Skeletal muscle satellite cell (primary cell): ENCODE data around the gene COL5A2.

Experiments used
- H3K27me3 ChIP-seq: 2 replicates; pipeline ENCODE4 v1.7.0; 2013; ENCODE audit warnings: low read length; ENCODE audit not compliant: control insufficient read depth, insufficient read depth
- H3K36me3 ChIP-seq: 2 replicates; pipeline ENCODE4 v1.7.0; 2013; ENCODE audit warnings: mild to moderate bottlenecking, control low read depth, low read length; ENCODE audit not compliant: insufficient read depth
- H3K4me1 ChIP-seq: 2 replicates; pipeline ENCODE4 v1.7.0; 2013; ENCODE audit warnings: low read length; ENCODE audit not compliant: control insufficient read depth, insufficient read depth
- H3K4me2 ChIP-seq: 2 replicates; pipeline ENCODE4 v1.7.0; 2013; ENCODE audit warnings: mild to moderate bottlenecking, low read length
- H3K4me3 ChIP-seq: 2 replicates; pipeline ENCODE4 v1.7.0; 2013; ENCODE audit warnings: low read length
- H3K9ac ChIP-seq: 2 replicates; pipeline ENCODE4 v1.7.0; 2013; ENCODE audit warnings: mild to moderate bottlenecking, low read depth, low read length, moderate library complexity
- H3K9me3 ChIP-seq: replicated peaks from 2 replicates; pipeline ENCODE4 v1.7.0; 2013; ENCODE audit warnings: mild to moderate bottlenecking, control low read depth, low read length

The COL5A2 gene

DNA sequence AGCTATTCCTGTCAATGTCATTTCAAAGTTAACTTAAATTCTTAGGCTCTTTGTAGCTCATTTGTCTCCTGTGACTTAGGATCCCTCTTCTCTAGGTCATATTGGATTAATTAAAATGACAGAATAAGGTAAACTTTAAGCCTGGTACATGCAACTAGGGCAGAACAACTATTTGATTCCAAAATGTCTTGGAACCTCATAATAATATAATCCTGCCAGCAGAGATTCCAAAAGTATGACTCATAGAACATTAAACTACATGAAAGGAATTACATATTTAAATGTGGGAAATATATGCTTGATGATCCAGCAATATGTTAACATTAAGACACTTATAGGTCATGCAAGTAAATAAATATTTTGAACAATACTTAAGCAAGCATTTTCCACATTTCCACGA is 142.0 kb downstream of the COL5A2 start:
- Histone ChIP-seq H3K9me3 (no peaks in the 10 kb centered on the region), H3K36me3 (peaks cover 88% of the 10 kb centered on the region), H3K4me1 (peaks cover 9% of the 10 kb centered on the region), H3K4me3 (no peak overlapping the region), H3K27me3 (no peaks in the 10 kb centered on the region), H3K4me2 (no peak overlapping the region), H3K9ac (no peak overlapping the region)

DNA sequence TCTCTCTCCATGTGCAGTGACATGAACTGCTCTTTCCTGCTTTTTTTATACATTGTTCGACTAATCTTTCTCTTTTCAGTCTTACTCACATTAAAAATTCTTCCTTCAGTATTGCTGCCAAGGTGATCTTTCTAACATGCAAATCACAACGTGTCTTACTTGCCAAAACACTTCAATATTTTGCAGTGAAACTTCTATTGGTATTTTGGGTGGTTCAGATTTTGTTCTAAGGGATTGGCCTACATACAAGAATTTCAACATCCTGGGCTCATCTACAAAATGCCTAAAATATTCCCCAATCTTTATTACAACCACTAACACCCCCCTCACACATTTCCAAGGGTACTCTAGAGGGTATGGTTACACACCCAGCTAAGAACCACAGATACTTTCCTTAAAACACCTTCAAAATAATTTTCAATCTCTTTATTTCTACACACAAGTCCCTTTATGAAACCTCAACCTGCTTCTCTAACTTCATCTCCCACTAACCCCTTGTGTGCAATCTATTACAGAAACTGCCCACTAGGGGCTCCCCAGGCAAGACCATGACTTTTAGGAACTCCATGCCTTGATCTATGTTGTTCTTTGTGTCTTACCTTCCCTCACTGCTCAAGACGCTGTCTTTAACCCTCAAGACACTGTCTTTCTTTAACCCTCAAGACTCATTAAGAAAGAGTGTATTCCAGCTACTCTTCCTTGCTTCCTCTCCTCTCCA is 154.5 kb downstream of the COL5A2 start:
- H3K4me1 ChIP-seq, result peaks cover 20% of the 10 kb centered on the region
- no peak overlapping the region for H3K4me2 ChIP-seq
- no peak overlapping the region for H3K4me3 ChIP-seq
- H3K36me3 ChIP-seq, result peaks cover under 1% of the 10 kb centered on the region
- no peak overlapping the region for H3K9ac ChIP-seq
- H3K9me3 ChIP-seq, result no peaks in the 10 kb centered on the region
- no peaks in the 10 kb centered on the region for H3K27me3 ChIP-seq

DNA sequence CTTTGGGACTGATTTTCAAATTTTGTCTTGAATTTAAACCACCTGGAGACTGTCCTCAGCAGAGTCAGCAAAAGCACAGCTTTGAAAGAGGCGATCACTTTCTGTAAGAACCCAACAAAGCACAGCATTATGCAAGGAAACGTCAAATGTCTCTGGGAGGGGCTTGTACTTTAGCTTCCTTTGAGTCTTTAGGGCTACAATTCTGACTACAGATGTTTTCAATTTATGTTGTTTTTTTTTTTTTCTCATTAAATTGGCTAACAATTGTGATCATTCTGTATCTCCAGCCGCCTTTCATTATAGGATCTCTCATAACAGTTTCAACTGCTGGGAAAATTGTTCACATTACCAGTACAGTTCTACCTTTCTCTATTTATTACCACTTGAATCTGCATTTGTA is 157.1 kb downstream of the COL5A2 start:
- Histone ChIP-seq H3K9me3 (no peaks in the 10 kb centered on the region), H3K9ac (no peak overlapping the region), H3K4me2 (peak overlapping the region; percentile 21), H3K4me1 (peaks cover 42% of the 10 kb centered on the region), H3K27me3 (no peaks in the 10 kb centered on the region), H3K4me3 (no peak overlapping the region), H3K36me3 (no peaks in the 10 kb centered on the region)

DNA sequence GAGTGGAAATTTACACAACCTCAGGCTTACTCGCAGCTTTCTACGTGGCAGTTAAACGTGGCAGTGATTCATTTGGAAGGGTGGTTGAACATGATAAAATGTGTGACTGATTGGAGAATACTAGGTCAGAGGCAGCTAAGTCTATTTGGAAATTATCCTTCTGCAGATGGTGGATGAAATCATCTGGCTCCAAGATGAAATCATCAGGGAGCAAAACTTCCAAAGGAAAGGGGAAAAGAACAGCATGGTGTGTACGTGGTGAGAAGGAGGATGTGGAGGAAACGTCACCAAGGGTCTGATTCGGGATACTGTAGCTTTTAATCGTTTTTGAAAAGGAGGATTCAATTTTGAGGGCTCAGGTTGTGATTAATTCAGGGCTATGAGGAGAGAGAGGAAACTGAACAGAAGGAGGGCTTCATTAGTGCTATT is 157.5 kb downstream of the COL5A2 start:
- peaks cover 42% of the 10 kb centered on the region for H3K4me1 ChIP-seq
- H3K4me2 ChIP-seq, result peak overlapping the region; percentile 21
- no peaks in the 10 kb centered on the region for H3K36me3 ChIP-seq
- H3K4me3 ChIP-seq, result no peak overlapping the region
- H3K27me3 ChIP-seq, result no peaks in the 10 kb centered on the region
- H3K9me3 ChIP-seq, result no peaks in the 10 kb centered on the region
- H3K9ac ChIP-seq, result no peak overlapping the region

DNA sequence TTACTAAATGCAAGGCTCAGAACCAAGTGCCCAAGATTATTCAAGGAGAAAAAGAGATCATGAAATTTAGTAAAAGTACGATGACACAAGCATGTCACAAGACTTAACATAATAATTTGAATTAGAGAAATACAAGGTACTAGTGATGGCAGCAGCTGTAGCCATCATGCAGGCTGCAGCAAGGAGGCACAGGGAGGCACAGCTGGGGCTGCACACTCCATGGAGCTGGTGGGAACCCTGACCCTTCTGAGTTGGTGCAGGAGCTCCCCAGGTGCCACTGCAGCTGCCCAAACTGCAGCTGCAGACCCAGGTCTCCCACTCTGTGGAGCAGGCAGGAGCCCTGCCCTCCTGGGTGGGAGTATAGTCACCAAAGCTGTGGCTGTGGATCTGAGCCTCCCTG is 159.4 kb downstream of the COL5A2 start:
- Histone ChIP-seq H3K9me3 (no peaks in the 10 kb centered on the region), H3K4me2 (no peak overlapping the region), H3K27me3 (no peaks in the 10 kb centered on the region), H3K4me3 (no peak overlapping the region), H3K4me1 (peaks cover 44% of the 10 kb centered on the region), H3K36me3 (no peaks in the 10 kb centered on the region), H3K9ac (no peak overlapping the region)

DNA sequence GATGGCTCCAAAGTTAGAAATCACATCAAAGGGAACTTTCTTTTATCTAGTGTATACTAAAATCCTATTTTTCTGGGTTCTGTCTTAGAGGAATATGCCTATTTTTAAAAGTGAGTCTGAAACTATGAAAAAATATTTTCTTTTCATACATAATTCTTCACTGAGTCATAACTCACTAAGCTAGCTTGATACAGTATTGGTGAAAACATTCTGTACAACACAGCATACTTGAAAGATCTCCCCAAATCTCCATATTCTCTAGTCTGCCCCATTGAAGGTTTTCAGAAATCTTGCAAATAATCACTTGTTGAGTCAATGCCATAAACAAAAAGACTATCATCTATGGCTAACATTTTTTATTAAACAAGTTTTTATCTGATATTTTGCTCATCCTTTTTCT is 160.9 kb downstream of the COL5A2 start:
- H3K9me3 ChIP-seq, result no peaks in the 10 kb centered on the region
- H3K4me2 ChIP-seq, result peak overlapping the region; percentile 42

DNA sequence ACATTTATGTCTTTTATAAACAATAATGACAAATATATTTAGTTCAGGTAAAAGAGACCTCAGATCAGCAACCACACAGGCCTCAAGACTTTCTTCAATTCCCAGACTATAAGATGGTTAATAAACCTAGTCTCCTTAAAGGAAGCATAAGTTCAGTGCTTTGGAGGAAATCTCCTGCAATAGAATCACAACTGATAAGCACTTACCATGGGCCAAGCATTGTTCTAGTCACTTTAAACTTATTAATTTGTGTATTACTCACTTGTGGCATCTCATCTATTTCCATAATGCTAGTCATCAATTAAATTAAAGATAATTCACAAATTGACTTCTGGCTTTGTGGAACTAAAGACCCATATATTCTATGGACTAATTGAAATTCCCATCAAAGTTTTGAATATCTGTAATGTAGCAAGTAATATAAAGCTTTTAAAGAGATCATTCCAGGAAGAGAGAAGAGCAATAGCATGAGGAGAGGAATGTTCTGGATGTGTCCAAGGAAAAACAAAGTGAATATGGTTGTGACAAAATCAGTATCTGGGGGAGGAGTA is 163.2 kb downstream of the COL5A2 start:
- Histone ChIP-seq H3K9ac (no peak overlapping the region), H3K4me1 (peaks cover 30% of the 10 kb centered on the region), H3K36me3 (peaks cover 16% of the 10 kb centered on the region), H3K27me3 (no peaks in the 10 kb centered on the region), H3K4me3 (no peak overlapping the region), H3K4me2 (no peak overlapping the region), H3K9me3 (no peaks in the 10 kb centered on the region)

More for the DNA sequence above, 160.9 kb downstream of the COL5A2 start:
- peaks cover 44% of the 10 kb centered on the region for H3K4me1 ChIP-seq
- H3K27me3 ChIP-seq, result no peaks in the 10 kb centered on the region
- H3K9ac ChIP-seq, result peak overlapping the region; percentile 53
- no peak overlapping the region for H3K4me3 ChIP-seq
- no peaks in the 10 kb centered on the region for H3K36me3 ChIP-seq

DNA sequence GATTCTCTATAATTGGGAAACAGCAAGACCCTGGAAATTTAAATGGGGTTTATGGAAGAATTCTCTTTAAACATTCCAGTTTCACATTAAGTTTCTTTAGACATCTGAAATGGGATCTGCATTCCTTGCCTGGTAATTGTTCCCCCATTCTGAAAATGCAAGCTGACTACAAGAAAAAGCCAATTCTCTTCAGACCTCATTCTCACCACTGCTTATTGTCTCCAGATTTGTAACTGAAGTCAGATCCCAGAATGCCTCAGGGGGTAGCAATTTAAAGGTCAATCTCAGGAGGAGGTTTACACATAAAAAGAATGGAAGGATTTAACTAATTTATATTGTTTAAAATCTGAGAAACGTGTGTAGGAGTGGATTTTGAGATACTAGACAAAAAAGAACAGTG is 164.2 kb downstream of the COL5A2 start:
- Histone ChIP-seq H3K9me3 (no peaks in the 10 kb centered on the region), H3K4me2 (no peak overlapping the region), H3K27me3 (no peaks in the 10 kb centered on the region), H3K36me3 (peaks cover 26% of the 10 kb centered on the region), H3K4me3 (no peak overlapping the region), H3K9ac (no peak overlapping the region), H3K4me1 (peaks cover 27% of the 10 kb centered on the region)

DNA sequence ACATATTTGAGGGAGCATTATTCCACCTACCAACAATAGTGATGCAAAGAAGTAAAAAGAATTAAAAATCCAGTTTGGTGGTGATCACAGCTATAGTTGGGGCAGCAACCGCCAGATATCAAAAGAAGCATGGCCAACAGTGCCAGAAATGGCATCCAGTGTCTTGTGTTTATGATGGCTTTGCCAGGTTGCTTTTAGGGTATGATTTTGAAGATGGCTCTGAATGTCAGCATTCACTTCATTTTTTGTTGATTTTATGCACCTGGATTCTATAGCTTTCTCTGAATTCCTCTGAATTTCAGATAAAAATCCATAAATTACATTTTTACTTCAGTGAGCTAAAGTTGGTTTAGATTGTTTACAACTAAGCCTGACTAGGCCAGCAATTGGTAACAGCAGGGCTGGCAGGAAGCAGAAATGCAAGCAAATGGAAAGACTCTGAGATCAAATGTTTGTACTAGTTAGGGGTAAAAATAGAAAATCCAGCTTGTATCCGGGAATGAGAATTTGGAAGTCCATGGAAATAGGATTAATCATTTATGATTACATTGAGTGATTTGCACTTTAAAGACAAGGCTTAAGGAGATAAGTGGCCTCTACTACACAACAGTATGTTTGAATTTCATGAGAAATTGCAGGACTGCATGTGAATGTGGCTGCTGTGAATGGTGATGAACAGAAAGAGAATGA is 165.0 kb downstream of the COL5A2 start:
- no peak overlapping the region for H3K4me3 ChIP-seq
- H3K4me2 ChIP-seq, result no peak overlapping the region
- H3K36me3 ChIP-seq, result peaks cover 33% of the 10 kb centered on the region
- no peaks in the 10 kb centered on the region for H3K27me3 ChIP-seq
- H3K9ac ChIP-seq, result no peak overlapping the region
- H3K4me1 ChIP-seq, result peaks cover 19% of the 10 kb centered on the region
- no peaks in the 10 kb centered on the region for H3K9me3 ChIP-seq

DNA sequence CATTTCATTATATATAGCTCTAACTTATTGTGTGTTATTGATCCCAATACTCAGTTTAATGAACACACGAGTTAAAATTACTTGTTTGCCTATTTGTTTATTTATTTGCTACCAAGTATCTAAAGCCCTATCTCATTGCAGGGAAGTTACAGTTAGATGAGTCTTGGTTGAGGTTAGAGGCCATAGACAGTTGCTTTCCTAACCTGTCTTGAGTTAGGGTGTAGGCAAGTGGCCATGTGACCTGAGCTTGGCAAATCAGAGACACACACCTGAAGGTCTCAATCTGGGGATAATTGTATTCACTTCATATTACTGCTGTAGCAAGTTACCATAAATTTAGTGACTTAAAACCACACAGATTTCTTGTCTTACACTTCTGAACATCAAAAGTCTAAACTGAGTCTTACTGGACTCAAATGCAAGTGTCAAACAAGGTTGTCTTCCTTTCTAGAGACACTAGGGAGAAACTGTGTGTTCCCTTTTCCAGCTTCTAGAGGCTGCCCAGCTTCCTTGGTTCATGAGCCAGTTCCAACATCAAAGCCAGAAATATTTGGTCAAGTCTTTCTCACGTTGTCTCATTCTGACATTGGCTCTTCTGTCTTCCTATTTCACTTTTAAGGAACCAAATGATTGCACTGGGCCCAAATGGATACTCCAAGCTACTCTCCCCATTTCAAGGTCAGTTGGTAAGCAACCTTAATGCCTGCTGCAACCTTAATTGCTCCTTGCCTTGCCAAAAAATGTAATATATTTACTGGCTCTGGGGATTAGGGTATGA is 165.7 kb downstream of the COL5A2 start:
- H3K4me2 ChIP-seq, result no peak overlapping the region
- no peaks in the 10 kb centered on the region for H3K27me3 ChIP-seq
- peaks cover 12% of the 10 kb centered on the region for H3K4me1 ChIP-seq
- peaks cover 37% of the 10 kb centered on the region for H3K36me3 ChIP-seq
- H3K9ac ChIP-seq, result no peak overlapping the region
- no peak overlapping the region for H3K4me3 ChIP-seq
- H3K9me3 ChIP-seq, result no peaks in the 10 kb centered on the region

DNA sequence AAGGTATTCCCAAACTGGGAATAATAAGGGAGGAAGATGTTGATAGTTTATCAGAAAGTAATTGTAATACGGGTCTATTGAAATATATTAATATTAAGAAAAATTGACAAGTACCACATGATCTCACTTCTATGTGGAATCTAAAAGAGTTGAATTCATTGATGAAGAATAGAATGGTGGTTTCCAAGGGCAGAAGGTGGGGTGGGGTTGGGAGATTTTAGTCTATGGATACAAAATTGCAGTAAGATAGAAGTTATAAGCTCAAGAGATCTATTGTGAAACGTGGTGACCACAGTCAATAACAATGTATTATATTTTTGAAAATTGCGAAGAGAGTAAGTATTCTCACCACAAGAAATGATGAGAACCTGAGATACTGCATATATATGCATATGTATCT is 166.5 kb downstream of the COL5A2 start:
- Histone ChIP-seq H3K4me3 (no peak overlapping the region), H3K9ac (no peak overlapping the region), H3K4me2 (no peak overlapping the region), H3K27me3 (no peaks in the 10 kb centered on the region), H3K4me1 (peaks cover 5% of the 10 kb centered on the region), H3K36me3 (peaks cover 46% of the 10 kb centered on the region), H3K9me3 (no peaks in the 10 kb centered on the region)
